Measurements from ENCODE around the gene CLIC1. TPM values are rescaled to one million over a fixed set of nuclear protein-coding genes. Genes with fewer than 3 reads are reported as not detected.

CLIC1 gene
- total RNA-seq, 2 experiments from 2014 or later: 544 to 561 TPM

DNA sequence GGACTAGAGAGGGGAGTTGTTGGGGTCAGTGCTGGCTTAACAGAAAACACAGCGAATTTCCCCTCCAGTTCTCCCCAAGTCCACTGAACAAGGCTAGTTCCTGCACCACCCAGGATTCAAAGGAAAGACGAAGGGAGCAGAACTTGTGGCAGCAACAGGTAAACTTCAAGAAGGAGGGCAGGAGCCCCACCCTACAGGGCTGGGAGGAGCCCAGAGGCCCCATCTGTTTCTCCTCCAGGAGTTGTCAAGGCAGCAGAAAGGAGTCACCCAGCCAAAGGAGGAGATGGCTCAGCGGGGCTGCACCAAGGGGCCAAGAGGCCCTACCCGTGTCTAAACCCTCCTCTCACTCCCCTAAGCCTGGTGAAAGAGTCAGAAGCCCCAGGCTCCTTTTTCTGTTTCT lies 27.9 kb upstream of the CLIC1 start:
- Mint-ChIP-seq H3K27ac (peak overlapping the region; percentile 17), H3K4me3 (no peak overlapping the region), H3K9me3 (ENCODE audit: low read depth) (no peaks in the 10 kb centered on the region), H3K36me3 (peaks cover 23% of the 10 kb centered on the region), H3K27me3 (no peaks in the 10 kb centered on the region), H3K4me1 (peaks cover 4% of the 10 kb centered on the region)
- no peak for DNase-seq
- CTCF ChIA-PET: no interaction called here
- no peak for ATAC-seq

DNA sequence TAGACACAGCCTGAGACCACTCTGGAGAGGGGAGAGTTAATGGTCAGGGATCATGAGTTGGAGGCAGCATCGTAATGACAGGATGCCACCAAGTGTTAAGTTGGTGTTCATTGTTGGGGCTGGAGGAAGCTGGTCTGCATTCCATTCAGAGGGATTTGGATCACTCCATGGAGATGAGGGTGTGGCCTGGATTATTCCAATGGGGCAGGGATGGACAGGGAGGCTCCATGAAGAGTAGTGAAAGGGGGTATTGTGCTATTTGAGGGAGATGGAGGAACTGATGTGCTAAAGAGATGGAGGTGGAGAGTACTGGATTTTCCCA lies 27.2 kb upstream of the CLIC1 start:
- H3K4me1 Mint-ChIP-seq: peaks cover 4% of the 10 kb centered on the region
- H3K9me3 Mint-ChIP-seq (ENCODE audit: low read depth): no peaks in the 10 kb centered on the region
- CTCF ChIA-PET: no interaction called here
- no peak for ATAC-seq
- no peaks in the 10 kb centered on the region for H3K27me3 Mint-ChIP-seq
- no peak for DNase-seq
- H3K36me3 Mint-ChIP-seq: peaks cover 26% of the 10 kb centered on the region
- H3K27ac Mint-ChIP-seq: no peak overlapping the region
- H3K4me3 Mint-ChIP-seq: no peak overlapping the region

- CTCF ChIA-PET: no interaction called here
- Mint-ChIP-seq H3K4me1 (peaks cover under 1% of the 10 kb centered on the region), H3K9me3 (ENCODE audit: low read depth) (no peaks in the 10 kb centered on the region), H3K36me3 (peaks cover 28% of the 10 kb centered on the region), H3K4me3 (no peak overlapping the region), H3K27me3 (no peaks in the 10 kb centered on the region), H3K27ac (no peak overlapping the region)
- DNase-seq (no peak), ATAC-seq (no peak)
These were observed 26.7 kb upstream of the CLIC1 start for GRCh38 chr6:31762878-31763618.

DNA sequence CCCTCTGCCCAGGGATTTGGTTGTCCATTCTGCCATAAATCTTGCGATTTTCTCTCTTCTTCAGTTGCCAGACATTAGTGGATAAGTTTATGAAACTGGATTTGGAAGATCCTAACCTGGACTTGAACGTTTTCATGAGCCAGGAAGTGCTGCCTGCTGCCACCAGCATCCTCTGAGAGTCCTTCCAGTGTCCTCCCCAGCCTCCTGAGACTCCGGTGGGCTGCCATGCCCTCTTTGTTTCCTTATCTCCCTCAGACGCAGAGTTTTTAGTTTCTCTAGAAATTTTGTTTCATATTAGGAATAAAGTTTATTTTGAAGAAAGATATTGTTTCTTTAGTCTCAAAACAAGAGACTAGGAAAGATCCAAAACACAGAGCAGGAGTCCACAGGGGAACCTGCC lies 26.0 kb upstream of the CLIC1 start, which contains the start of gene SAPCD1:
SAPCD1 (plus strand) TSS at position 301 of the 400 bp plus-strand sequence. CDS start 399 bp downstream, outside the sequence.
- peaks cover 28% of the 10 kb centered on the region for H3K36me3 Mint-ChIP-seq
- DNase-seq: no peak
- H3K4me3 Mint-ChIP-seq: no peak within 1 kb of the TSS
- no peaks in the 10 kb centered on the region for H3K9me3 Mint-ChIP-seq (ENCODE audit: low read depth)
- no peak for ATAC-seq
- no peak within 1 kb of the TSS for H3K27ac Mint-ChIP-seq
- H3K27me3 Mint-ChIP-seq: no peaks in the 10 kb centered on the region
- CTCF ChIA-PET: no interaction called here
- no peaks in the 10 kb centered on the region for H3K4me1 Mint-ChIP-seq

GRCh38 chr6:31761343-31761742 lies 25.0 kb upstream of the CLIC1 start:
- no peak overlapping the region for H3K4me3 Mint-ChIP-seq
- DNase-seq (no peak), ATAC-seq (no peak)
- no peaks in the 10 kb centered on the region for H3K4me1 Mint-ChIP-seq
- peaks cover 28% of the 10 kb centered on the region for H3K36me3 Mint-ChIP-seq
- CTCF ChIA-PET: no interaction called here
- H3K27me3 Mint-ChIP-seq: no peaks in the 10 kb centered on the region
- no peaks in the 10 kb centered on the region for H3K9me3 Mint-ChIP-seq (ENCODE audit: low read depth)
- no peak overlapping the region for H3K27ac Mint-ChIP-seq

- Mint-ChIP-seq H3K4me1 (no peaks in the 10 kb centered on the region), H3K4me3 (no peak overlapping the region), H3K27me3 (no peaks in the 10 kb centered on the region), H3K27ac (no peak overlapping the region), H3K36me3 (peaks cover 28% of the 10 kb centered on the region), H3K9me3 (ENCODE audit: low read depth) (no peaks in the 10 kb centered on the region)
- CTCF ChIA-PET: interaction anchor here (2.4 to 3.5 kb wide), 2 partner anchors 9 to 30 kb away, joined by 6 to 16 read pairs; no protein-coding TSS in a partner anchor
- ATAC-seq (no peak), DNase-seq (no peak)
These were observed 24.5 kb upstream of the CLIC1 start for GRCh38 chr6:31760790-31761189.

DNA sequence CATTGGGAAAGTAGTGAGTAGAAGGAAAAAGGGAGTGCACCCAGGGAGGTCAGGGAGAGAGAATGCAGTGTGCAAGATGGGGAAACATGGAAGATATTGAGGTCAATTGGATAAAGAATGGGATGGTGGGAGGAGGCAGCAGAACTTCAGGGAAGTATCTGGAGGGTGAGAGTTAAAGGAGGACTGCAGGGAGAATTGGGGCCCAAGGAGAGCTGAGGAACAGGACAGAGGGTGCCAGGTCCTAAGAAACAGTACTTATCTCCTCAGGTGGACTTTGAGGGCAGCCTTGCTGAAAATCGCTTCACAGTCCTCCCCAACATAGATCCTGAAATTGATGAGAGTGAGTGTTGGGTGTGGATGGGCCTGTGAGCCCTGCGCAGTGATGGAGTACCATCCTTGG lies 22.0 kb upstream of the CLIC1 start:
- H3K4me3 Mint-ChIP-seq: no peak overlapping the region
- CTCF ChIA-PET: interaction anchor here (3.5 kb wide), 1 partner anchor 12 kb away, joined by 16 read pairs; no protein-coding TSS in a partner anchor
- DNase-seq (no peak), ATAC-seq (no peak)
- H3K27ac Mint-ChIP-seq: no peak overlapping the region
- H3K36me3 Mint-ChIP-seq: peaks cover 24% of the 10 kb centered on the region
- H3K27me3 Mint-ChIP-seq: no peaks in the 10 kb centered on the region
- no peaks in the 10 kb centered on the region for H3K4me1 Mint-ChIP-seq
- no peaks in the 10 kb centered on the region for H3K9me3 Mint-ChIP-seq (ENCODE audit: low read depth)

GRCh38 chr6:31752739-31753319 lies 16.5 kb upstream of the CLIC1 start:
- H3K4me3 Mint-ChIP-seq: no peak overlapping the region
- H3K9me3 Mint-ChIP-seq (ENCODE audit: low read depth): no peaks in the 10 kb centered on the region
- DNase-seq (no peak), ATAC-seq (no peak)
- peaks cover 14% of the 10 kb centered on the region for H3K36me3 Mint-ChIP-seq
- CTCF ChIA-PET: interaction anchor here (1.1 to 3.0 kb wide), 3 partner anchors 17 to 23 kb away, joined by 3 to 15 read pairs (median 5); no protein-coding TSS in a partner anchor
- no peaks in the 10 kb centered on the region for H3K4me1 Mint-ChIP-seq
- no peaks in the 10 kb centered on the region for H3K27me3 Mint-ChIP-seq
- H3K27ac Mint-ChIP-seq: no peak overlapping the region

GRCh38 chr6:31750411-31751022 lies 14.2 kb upstream of the CLIC1 start:
- no peak for DNase-seq
- H3K36me3 Mint-ChIP-seq: peaks cover 19% of the 10 kb centered on the region
- no peaks in the 10 kb centered on the region for H3K9me3 Mint-ChIP-seq (ENCODE audit: low read depth)
- CTCF ChIA-PET: interaction anchor here (1.3 kb wide), 1 partner anchor 19 kb away, joined by 3 read pairs; no protein-coding TSS in a partner anchor
- no peaks in the 10 kb centered on the region for H3K27me3 Mint-ChIP-seq
- H3K4me3 Mint-ChIP-seq: no peak overlapping the region
- H3K27ac Mint-ChIP-seq: no peak overlapping the region
- no peak for ATAC-seq
- no peaks in the 10 kb centered on the region for H3K4me1 Mint-ChIP-seq

GRCh38 chr6:31749301-31750036 lies 13.1 kb upstream of the CLIC1 start:
- ATAC-seq (no peak), DNase-seq (no peak)
- no peaks in the 10 kb centered on the region for H3K9me3 Mint-ChIP-seq (ENCODE audit: low read depth)
- CTCF ChIA-PET: interaction anchor here (1.2 to 1.3 kb wide), 2 partner anchors 9 to 20 kb away, joined by 3 to 4 read pairs; no protein-coding TSS in a partner anchor
- peaks cover 26% of the 10 kb centered on the region for H3K36me3 Mint-ChIP-seq
- H3K4me3 Mint-ChIP-seq: no peak overlapping the region
- no peaks in the 10 kb centered on the region for H3K27me3 Mint-ChIP-seq
- H3K27ac Mint-ChIP-seq: no peak overlapping the region
- no peaks in the 10 kb centered on the region for H3K4me1 Mint-ChIP-seq

- ATAC-seq (no peak), DNase-seq (no peak)
- Mint-ChIP-seq H3K36me3 (peaks cover 48% of the 10 kb centered on the region), H3K4me1 (peaks cover 16% of the 10 kb centered on the region), H3K9me3 (ENCODE audit: low read depth) (no peaks in the 10 kb centered on the region), H3K4me3 (no peak overlapping the region), H3K27me3 (no peaks in the 10 kb centered on the region), H3K27ac (peak overlapping the region; percentile 35)
- CTCF ChIA-PET: interaction anchor here (0.7 to 1.4 kb wide), 2 partner anchors 11 to 15 kb away, joined by 3 to 5 read pairs; no protein-coding TSS in a partner anchor
These were observed 8.1 kb upstream of the CLIC1 start for GRCh38 chr6:31744422-31744821.

DNA sequence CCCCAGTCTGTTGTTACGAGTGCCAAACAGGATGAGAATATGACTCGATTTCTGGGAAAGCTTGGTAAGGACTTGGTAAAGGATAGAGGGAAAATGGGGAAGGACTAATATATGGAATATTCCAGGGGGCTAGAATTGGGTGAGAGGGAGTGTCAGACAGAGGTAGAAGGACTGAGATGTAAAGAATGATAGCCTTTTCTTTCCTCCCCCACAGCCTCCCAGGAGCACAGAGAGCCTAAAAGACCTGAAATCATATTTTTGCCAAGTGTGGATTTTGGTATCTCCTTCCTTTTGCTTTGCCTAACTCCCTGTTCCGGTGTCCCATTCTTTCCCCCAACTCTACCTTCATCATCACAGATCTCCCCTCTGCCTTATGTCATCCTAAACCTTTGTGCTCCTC lies 6.6 kb upstream of the CLIC1 start:
- CTCF ChIA-PET: interaction anchor here (0.5 to 1.1 kb wide), 2 partner anchors 27 to 93 kb away, joined by 4 read pairs; no protein-coding TSS in a partner anchor

DNA sequence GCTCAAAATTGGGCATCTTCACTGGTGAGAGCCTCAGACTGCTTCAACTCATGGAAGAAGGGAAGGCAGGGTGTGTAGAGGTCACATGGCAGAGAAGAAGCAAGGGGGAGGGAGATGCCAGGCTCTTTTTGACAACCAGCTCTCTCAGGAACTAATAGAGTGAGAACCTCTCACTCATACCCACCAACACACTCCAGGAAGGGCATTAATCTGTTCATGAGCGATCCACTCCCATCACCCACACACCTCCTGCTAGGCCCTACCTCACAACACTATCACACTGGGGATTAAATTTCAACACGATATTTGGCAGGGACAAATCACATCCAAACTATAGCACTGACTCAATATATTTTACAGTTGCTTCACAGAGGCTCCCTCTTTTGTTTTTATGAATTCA lies 5.5 kb upstream of the CLIC1 start:
- H3K4me3 Mint-ChIP-seq: peak overlapping the region; percentile 91
- H3K4me1 Mint-ChIP-seq: peaks cover 42% of the 10 kb centered on the region
- peak overlapping the region; percentile 42 for H3K27ac Mint-ChIP-seq
- H3K27me3 Mint-ChIP-seq: no peaks in the 10 kb centered on the region
- ATAC-seq (no peak), DNase-seq (no peak)
- no peaks in the 10 kb centered on the region for H3K9me3 Mint-ChIP-seq (ENCODE audit: low read depth)
- CTCF ChIA-PET: interaction anchor here (1.1 to 5.8 kb wide), 4 partner anchors 13 to 60 kb away, joined by 3 to 60 read pairs (median 18); partner anchors contain the start of gene DDAH2
- H3K36me3 Mint-ChIP-seq: peaks cover 36% of the 10 kb centered on the region

More for the DNA sequence above, 6.6 kb upstream of the CLIC1 start:
- peaks cover 42% of the 10 kb centered on the region for H3K36me3 Mint-ChIP-seq
- no peaks in the 10 kb centered on the region for H3K27me3 Mint-ChIP-seq
- peaks cover 31% of the 10 kb centered on the region for H3K4me1 Mint-ChIP-seq
- ATAC-seq (no peak), DNase-seq (no peak)
- no peaks in the 10 kb centered on the region for H3K9me3 Mint-ChIP-seq (ENCODE audit: low read depth)
- H3K4me3 Mint-ChIP-seq: no peak overlapping the region
- H3K27ac Mint-ChIP-seq: peak overlapping the region; percentile 40
